HuH-7.5 (cell line): ENCODE results near the gene PCDHGA7.
A peak's percentile ranks its signal among the peaks of the same experiment; 100 is the strongest.
"Not testable (repeated sequence)": the region's sequence is repeated elsewhere in the genome, so short reads cannot be mapped to it uniquely, and the experiment has no call there.

Experiments
- DNase-seq: peaks from one replicate; pipeline ENCODE4 v3.0.0; 2011; ENCODE audit warnings: low spot score

Gene PCDHGA7

GRCh38 chr5:141366016-141366896, 16.3 kb upstream of the PCDHGA7 start:
- DNase-seq, result no peak

GRCh38 chr5:141369994-141370848, 12.3 kb upstream of the PCDHGA7 start, which contains the start of gene PCDHGB3:
TSS of gene PCDHGB3 (plus strand) at chr5:141370242. CDS start at chr5:141370395, 153 bp downstream.
- no peak for DNase-seq

- DNase-seq, result no peak
Measured at GRCh38 chr5:141371572-141372475, 10.7 kb upstream of the PCDHGA7 start.

GRCh38 chr5:141373673-141374317, 8.7 kb upstream of the PCDHGA7 start, which contains the start of gene PCDHGA6:
TSS of gene PCDHGA6 (plus strand) at chr5:141373891. CDS start at chr5:141374084, 193 bp downstream.
- no peak for DNase-seq

GRCh38 chr5:141374627-141375026, 7.9 kb upstream of the PCDHGA7 start:
- no peak for DNase-seq

GRCh38 chr5:141375444-141376155, 6.9 kb upstream of the PCDHGA7 start:
- not testable (repeated sequence) for DNase-seq

GRCh38 chr5:141383345-141383744, 803 bp downstream of the PCDHGA7 start:
- peak; percentile 23 for DNase-seq

- DNase-seq, result no peak
Measured at GRCh38 chr5:141384471-141385267, 2.1 kb downstream of the PCDHGA7 start.

GRCh38 chr5:141387557-141388311, 5.2 kb downstream of the PCDHGA7 start, which contains the start of gene PCDHGB4:
TSS of gene PCDHGB4 (plus strand) at chr5:141387698. CDS start at chr5:141387885, 187 bp downstream.
- not testable (repeated sequence) for DNase-seq

- no peak for DNase-seq
Measured at GRCh38 chr5:141388661-141389060, 6.1 kb downstream of the PCDHGA7 start.

- DNase-seq, result no peak
Measured at GRCh38 chr5:141389153-141390042, 6.9 kb downstream of the PCDHGA7 start.

- no peak for DNase-seq
Measured at GRCh38 chr5:141392429-141393198, 10.1 kb downstream of the PCDHGA7 start, which contains the start of gene PCDHGA8. TSS of gene PCDHGA8 (plus strand) at chr5:141392633. CDS start at chr5:141392814, 181 bp downstream.

- no peak for DNase-seq
Measured at GRCh38 chr5:141393267-141393666, 10.7 kb downstream of the PCDHGA7 start.

- DNase-seq, result not testable (repeated sequence)
Measured at GRCh38 chr5:141394401-141395187, 12.1 kb downstream of the PCDHGA7 start.

- peak; percentile 80 for DNase-seq
Measured at GRCh38 chr5:141397756-141398551, 15.4 kb downstream of the PCDHGA7 start, which contains the start of gene PCDHGB5. TSS of gene PCDHGB5 (plus strand) at chr5:141397947. CDS start at chr5:141398128, 181 bp downstream.
